Left colon (tissue), 2 donors: Measurements from ENCODE around the gene RICTOR. TPM values are rescaled to one million over a fixed set of nuclear protein-coding genes. Genes with fewer than 3 reads are reported as not detected.

ENCODE experiments used
- ATAC-seq: fragments of 200-7000 bp; cut with Tn5 transposase; one replicate; pipeline ENCODE4 v1.9.1; 2020; ENCODE audit warnings: mild to moderate bottlenecking, moderate library complexity
- DNase-seq, 2 donors: peaks; one replicate each; pipeline ENCODE4 v3.0.0-alpha.2; 2020
- intact Hi-C, 2 donors: fragments of 100-400 bp; cut with DNase I in 1 of 2; cut with micrococcal nuclease in 1 of 2; formaldehyde crosslinking; loops; one replicate each; pipeline versions ENCODE4 v1.11.2 to v1.14.0; 2022; cut with DNase I, micrococcal nuclease
- total RNA-seq, 2 donors: library from RNA; stranded (reverse); fragmentation: NEBNext Ultra II Directional; extraction: Animal tissue kit (Norgen Biotek cat#: 25700); gene quantifications; one replicate each; pipeline ENCODE4 v1.2.1, GENCODE V29; 2021
- donor health status: DM: no; HTN: no; CAD: no.
- donor health status: DM: yes; HTN: yes; CAD: no.

The RICTOR gene
- total RNA-seq, 2 donors from 2014 or later, result 22.6 to 31.0 TPM

DNA sequence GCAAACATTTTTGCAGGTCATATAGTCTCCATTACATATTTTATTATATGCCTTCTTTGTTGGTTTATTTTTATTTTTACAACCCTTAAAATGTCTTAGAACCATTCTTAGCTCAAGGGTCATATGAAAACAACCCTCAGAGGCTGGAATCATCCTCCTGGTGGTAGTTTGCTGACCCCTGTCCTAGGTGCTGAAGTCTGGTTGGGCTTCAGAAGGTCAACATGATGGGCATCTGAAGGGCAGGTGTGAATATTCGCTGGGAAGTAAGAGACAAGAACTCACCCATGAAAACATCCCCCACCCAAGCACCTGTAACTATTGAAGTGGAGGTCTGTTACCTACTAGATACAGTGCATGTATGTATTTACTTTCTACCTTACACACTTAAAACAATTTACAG lies 153.0 kb downstream of the RICTOR start:
- DNase-seq, result no peak
- ATAC-seq, result no peak
- intact Hi-C loops, result no loop called here

DNA sequence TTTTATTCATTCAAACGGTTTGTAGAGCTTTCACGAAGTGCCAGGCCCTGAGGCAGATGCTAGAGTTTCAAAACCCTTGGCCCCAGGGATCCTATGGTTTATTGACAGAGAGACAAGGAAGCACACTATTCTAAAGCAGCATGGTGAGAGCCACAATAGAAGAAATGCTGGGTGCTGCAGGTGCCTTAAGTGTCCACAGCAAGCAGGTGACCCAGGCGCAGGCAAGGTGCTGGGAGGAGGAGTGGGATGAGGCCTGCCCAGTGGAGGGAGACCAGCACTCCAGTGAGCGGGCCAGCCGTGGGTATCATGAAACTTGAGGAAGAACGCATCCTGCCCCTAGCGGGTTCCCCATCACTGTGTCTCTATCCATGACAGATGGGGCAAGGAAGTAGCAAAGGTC lies 157.4 kb downstream of the RICTOR start:
- no peak for DNase-seq
- no peak for ATAC-seq
- intact Hi-C loops, result no loop called here

DNA sequence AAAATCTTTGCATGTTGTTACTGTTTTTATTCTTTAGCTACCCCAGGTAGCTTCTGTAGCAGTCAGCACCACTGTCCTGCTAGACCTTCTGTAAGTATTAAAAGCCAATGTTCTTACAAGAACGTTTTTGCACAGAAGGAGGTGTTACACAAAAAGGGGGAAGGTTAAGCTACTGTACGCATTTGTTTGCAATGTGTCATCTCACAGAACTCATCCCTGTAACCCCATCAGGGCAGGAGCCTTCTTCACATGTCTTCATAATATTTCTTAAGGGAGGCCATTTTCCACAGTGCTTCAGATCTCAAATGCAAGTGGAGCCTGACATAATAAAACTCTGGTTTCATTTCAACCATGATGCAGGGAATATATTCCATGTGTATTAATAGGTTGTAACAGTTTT lies 160.5 kb downstream of the RICTOR start:
- ATAC-seq, result no peak
- intact Hi-C loops, result no loop called here
- no peak for DNase-seq

DNA sequence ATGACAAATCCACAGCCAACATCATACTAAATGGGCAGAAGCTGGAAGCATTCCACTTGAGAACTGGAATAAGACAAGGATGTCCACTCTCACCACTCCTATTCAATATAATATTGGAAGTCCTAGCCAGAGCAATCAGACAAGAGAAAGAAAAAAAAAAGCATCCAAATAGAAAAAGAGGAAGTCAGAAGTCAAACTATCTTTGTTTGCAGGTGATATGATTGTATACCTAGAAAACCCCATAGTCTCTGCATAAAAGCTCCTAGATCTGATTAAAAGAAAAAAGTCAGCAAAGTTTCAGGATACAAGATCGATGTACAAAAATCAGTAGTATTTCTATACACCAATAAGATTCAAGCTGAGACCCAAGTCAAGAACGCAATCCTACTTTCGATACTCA lies 162.3 kb downstream of the RICTOR start:
- DNase-seq (no peak), ATAC-seq (no peak)
- intact Hi-C loops, result no loop called here

- intact Hi-C loops, result no loop called here
- DNase-seq, result no peak
- no peak for ATAC-seq
Measured at GRCh38 chr5:38906503-38906902, 167.7 kb downstream of the RICTOR start.

DNA sequence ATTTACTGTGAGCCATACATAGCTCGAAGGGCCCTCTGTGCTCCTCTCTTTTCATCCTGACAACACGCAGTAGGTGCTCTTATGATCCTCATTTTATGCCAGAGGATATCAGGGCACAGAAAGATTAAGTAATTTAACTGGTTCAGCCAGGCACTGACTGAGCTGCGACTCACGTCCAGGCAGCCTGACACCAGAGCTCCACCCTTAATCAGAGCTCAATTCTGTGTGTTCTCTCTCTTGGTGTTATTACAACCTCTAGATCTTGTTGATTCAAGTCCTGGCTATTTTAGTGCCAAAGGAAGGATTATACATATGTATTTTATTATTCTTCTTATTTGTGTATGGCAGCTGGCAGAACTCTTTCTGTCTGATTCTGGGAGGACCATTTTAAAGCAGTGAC lies 168.7 kb downstream of the RICTOR start:
- no peak for DNase-seq
- intact Hi-C loops, result no loop called here
- ATAC-seq, result no peak

GRCh38 chr5:38899936-38900335 lies 174.3 kb downstream of the RICTOR start:
- DNase-seq (no peak), ATAC-seq (no peak)
- intact Hi-C loops, result no loop called here

GRCh38 chr5:38896760-38897159 lies 177.4 kb downstream of the RICTOR start:
- no peak for DNase-seq
- intact Hi-C loops, result no loop called here
- ATAC-seq, result no peak

DNA sequence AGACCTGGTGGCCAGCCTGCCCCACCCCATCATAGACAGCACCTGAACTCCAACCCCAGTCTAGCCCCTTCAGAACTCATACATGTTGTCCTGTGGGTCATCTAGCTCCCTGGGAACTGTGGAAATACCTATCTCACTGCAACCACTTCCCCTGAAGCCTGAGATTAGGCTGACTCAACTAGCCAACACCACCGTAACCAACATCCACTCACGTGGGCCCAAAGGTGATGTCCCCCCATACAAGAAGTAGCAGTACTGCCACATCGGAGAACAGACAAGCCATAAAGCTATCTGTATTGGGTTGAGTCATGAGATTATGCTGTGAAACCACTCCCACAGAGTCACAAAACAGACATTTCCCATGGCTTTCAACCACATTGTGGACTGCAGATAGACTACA lies 181.8 kb downstream of the RICTOR start:
- intact Hi-C loops, result no loop called here
- ATAC-seq, result no peak
- DNase-seq, result no peak

GRCh38 chr5:38891563-38891962 lies 182.6 kb downstream of the RICTOR start:
- no peak for ATAC-seq
- intact Hi-C loops, result no loop called here
- no peak for DNase-seq

GRCh38 chr5:38889424-38889823 lies 184.8 kb downstream of the RICTOR start:
- no peak for ATAC-seq
- intact Hi-C loops, result no loop called here
- no peak for DNase-seq

- intact Hi-C loops, result no loop called here
- no peak for DNase-seq
- no peak for ATAC-seq
Measured at GRCh38 chr5:38888041-38888440, 186.2 kb downstream of the RICTOR start.

Other genes with a start within 250 kb of the RICTOR start
- gene OSMR, start 228.4 kb downstream of the RICTOR start, total RNA-seq, result 1 to 10 TPM; 4.6 to 6.9 TPM
- 10 to 100 TPM in 1 of 2 donors, 1 to 10 TPM in 1; 7.3 to 10.8 TPM for gene FYB1, start 145.2 kb upstream of the RICTOR start, total RNA-seq